GM12873 (cell line): Measurements from ENCODE around the gene LAD1.

ENCODE experiments used
- TF ChIP-seq, protein P1 (sequence below): IDR thresholded peaks from 2 replicates; pipeline ENCODE4 v1.5.1; 2012; ENCODE audit warnings: low read depth, mild to moderate bottlenecking, moderate library complexity, low read length, control low read depth; ENCODE audit not compliant: insufficient read depth; ENCODE audit errors: missing control alignments

Gene LAD1

DNA sequence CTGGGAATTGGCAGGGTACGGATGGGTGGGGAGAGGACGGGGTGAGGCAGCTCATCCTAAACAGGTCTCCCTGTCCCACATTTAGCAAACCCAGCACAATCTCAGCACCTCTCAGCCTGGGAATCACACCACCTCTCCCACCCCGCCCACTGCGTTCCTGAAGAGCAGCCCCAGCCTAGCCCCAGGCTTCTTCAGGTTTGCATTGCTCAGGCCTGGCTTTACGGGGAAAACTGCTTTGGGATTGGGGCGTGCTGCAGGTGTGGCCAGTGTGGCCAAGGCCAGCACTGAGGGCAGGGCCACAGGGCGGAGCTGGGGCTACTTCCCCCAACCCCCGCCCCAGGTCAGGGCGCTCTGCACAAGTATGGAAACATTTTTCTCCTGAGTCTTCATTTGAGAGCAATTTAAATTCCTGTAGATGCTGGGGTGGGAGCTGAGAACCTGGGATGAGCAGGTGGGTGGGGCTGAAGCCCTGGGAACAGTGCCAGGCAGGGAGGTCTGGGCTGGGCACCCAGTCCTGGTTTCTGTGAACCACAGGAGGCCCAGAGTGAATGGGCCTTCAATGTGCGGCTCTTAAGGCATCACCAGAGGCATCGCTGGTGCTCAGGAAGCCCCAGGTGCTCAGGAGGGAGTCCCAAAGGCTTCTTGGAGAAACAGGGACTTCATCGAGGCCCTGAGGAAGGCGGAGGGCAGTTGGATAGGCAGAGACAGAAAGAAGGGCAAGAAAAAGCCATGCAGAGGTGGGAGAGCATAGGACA is 45.8 kb downstream of the LAD1 start:
- TF ChIP-seq, protein P1, sequence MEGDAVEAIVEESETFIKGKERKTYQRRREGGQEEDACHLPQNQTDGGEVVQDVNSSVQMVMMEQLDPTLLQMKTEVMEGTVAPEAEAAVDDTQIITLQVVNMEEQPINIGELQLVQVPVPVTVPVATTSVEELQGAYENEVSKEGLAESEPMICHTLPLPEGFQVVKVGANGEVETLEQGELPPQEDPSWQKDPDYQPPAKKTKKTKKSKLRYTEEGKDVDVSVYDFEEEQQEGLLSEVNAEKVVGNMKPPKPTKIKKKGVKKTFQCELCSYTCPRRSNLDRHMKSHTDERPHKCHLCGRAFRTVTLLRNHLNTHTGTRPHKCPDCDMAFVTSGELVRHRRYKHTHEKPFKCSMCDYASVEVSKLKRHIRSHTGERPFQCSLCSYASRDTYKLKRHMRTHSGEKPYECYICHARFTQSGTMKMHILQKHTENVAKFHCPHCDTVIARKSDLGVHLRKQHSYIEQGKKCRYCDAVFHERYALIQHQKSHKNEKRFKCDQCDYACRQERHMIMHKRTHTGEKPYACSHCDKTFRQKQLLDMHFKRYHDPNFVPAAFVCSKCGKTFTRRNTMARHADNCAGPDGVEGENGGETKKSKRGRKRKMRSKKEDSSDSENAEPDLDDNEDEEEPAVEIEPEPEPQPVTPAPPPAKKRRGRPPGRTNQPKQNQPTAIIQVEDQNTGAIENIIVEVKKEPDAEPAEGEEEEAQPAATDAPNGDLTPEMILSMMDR: no peak

- TF ChIP-seq, protein P1: no peak
These were observed 47.5 kb downstream of the LAD1 start for GRCh38 chr1:201351617-201352016.

DNA sequence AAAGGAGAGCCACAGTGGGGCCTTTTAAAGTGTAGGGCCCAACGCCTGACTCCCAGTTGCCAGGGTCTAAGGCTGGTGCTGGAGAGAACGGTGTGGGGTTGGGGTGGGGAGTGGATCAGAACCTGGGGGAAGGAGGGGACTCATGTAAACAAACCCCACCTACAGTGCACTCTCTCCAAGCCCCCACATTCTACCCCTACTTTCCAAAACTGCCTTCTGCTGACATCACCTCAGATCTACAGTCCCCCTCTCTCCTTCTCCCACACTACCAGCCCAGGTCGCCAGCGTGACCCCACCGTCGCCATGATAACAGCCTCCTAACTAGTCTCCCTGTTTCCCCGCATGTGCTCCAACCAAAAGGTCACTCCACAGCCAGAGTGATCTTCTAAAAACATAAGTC is 48.2 kb downstream of the LAD1 start:
- TF ChIP-seq, protein P1: no peak

DNA sequence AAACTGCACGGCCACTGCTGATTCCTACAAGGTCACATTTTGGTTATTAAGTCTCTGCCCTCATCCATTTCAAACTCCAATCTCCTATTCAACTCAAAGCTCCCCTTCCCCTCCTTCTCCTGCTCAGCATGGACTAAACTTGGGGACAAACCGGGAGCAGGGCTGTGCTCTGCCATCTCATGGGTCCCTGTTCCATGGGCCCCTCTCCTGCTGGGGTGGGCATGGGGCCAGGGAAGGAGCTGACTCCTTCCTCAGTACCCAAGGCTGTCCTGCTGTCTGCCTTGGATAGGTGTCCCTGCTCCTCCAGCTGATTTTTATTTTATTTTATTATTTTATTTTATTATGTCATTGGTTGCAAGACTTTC is 48.8 kb downstream of the LAD1 start:
- TF ChIP-seq, protein P1: no peak

DNA sequence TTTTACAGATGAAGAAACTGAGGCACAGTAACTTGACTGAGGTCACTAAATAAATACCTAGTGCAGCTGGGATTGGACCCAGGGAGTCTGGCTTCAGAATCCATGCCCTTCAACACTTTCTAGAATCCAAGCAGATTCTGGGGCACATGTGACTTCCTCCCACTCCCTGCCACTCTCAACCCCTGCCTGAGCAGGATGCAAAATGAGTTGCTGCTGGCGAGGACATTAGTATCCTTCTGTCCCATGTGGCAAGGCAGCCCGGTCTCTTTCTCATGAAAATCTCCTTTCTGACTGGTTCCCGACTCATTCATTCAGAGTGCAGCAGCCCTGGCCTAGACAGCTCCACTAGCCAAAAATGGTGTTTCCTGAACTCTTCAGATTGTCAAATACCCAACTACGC is 50.0 kb downstream of the LAD1 start:
- TF ChIP-seq, protein P1: no peak

GRCh38 chr1:201348211-201348566 is 50.9 kb downstream of the LAD1 start:
- TF ChIP-seq, protein P1: peak; percentile 78

- TF ChIP-seq, protein P1: no peak
These were observed 51.5 kb downstream of the LAD1 start for GRCh38 chr1:201347498-201348210.
